Measurements from ENCODE around the gene PKN2.

DNA sequence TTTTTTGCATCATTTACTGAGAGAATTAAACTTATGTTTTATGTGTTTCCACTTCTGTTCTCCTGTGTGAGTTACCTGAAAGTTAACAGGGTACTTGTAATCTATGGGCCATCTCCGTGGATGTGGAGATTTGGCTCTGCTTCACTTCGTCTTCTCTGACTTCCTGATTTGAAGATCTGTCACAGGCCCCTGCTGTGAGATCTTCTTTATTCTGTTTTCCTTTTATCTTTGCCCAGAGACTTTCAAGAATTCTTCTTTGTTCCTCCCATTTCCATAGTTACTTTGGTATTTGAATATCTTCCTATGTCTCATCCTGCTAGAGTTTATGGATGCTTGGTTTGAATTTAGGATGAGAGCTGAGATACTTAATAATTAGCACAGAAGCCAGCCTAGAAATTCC, 35.4 kb upstream of the PKN2 start:
- TF ChIP-seq, protein P1, sequence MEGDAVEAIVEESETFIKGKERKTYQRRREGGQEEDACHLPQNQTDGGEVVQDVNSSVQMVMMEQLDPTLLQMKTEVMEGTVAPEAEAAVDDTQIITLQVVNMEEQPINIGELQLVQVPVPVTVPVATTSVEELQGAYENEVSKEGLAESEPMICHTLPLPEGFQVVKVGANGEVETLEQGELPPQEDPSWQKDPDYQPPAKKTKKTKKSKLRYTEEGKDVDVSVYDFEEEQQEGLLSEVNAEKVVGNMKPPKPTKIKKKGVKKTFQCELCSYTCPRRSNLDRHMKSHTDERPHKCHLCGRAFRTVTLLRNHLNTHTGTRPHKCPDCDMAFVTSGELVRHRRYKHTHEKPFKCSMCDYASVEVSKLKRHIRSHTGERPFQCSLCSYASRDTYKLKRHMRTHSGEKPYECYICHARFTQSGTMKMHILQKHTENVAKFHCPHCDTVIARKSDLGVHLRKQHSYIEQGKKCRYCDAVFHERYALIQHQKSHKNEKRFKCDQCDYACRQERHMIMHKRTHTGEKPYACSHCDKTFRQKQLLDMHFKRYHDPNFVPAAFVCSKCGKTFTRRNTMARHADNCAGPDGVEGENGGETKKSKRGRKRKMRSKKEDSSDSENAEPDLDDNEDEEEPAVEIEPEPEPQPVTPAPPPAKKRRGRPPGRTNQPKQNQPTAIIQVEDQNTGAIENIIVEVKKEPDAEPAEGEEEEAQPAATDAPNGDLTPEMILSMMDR (conservative IDR thresholded peaks at IDR 0.05 in 1 of 2, IDR thresholded peaks at IDR 0.05 in 1 of 2; ENCODE audit: low read depth in 1 of 2, low read length in 2 of 2): no peak
- TF ChIP-seq EZH2 (IDR thresholded peaks at IDR 0.05; ENCODE audit: low read length, missing control alignments): no peak

All from fibroblast of lung (primary cell).